GM23338 (cell line): ENCODE data around the gene SLC44A4. TPM values are rescaled to one million over a fixed set of nuclear protein-coding genes. Genes with fewer than 3 reads are reported as not detected.

ENCODE experiments used
- ATAC-seq: fragments of 200-7000 bp; cut with Tn5 transposase; 3 replicates; pipeline ENCODE4 v1.9.1; 2020
- DNase-seq: peaks from one replicate; pipeline ENCODE4 v3.0.0-alpha.2; 2015; ENCODE audit warnings: low spot score
- H2AFZ ChIP-seq: fragments of 200-600 bp; sonication (generic); 2 replicates; pipeline ENCODE4 v1.8.0; 2016; ENCODE audit warnings: antibody characterized with exemption, mild to moderate bottlenecking, moderate library complexity
- H3F3A ChIP-seq: fragments of 200-600 bp; sonication (generic); replicated peaks from 2 replicates; pipeline ENCODE4 v1.8.0; 2017; ENCODE audit warnings: antibody characterized with exemption, mixed run types, low read depth
- H3K27ac ChIP-seq: fragments of 200-600 bp; sonication (generic); 2 replicates; pipeline ENCODE4 v1.6.1; 2016; ENCODE audit warnings: low read depth
- H3K27me3 ChIP-seq: fragments of 200-600 bp; sonication (generic); 2 replicates; pipeline ENCODE4 v1.8.0; 2016; ENCODE audit warnings: mild to moderate bottlenecking, mixed run types, moderate library complexity; ENCODE audit not compliant: insufficient read depth
- H3K36me3 ChIP-seq: fragments of 200-600 bp; sonication (generic); 2 replicates; pipeline ENCODE4 v1.8.0; 2016; ENCODE audit warnings: mild to moderate bottlenecking; ENCODE audit not compliant: insufficient read depth
- H3K4me1 ChIP-seq: fragments of 200-600 bp; sonication (generic); 2 replicates; pipeline ENCODE4 v1.8.0; 2016; ENCODE audit warnings: mild to moderate bottlenecking, moderate library complexity; ENCODE audit not compliant: insufficient read depth
- H3K4me2 ChIP-seq: fragments of 200-600 bp; sonication (generic); 2 replicates; pipeline ENCODE4 v1.7.1; 2017; ENCODE audit warnings: mixed run types
- H3K4me3 ChIP-seq: fragments of 200-600 bp; sonication (generic); 2 replicates; pipeline ENCODE4 v1.6.1; 2016; ENCODE audit warnings: mixed run types
- H3K79me2 ChIP-seq: fragments of 200-600 bp; sonication (generic); replicated peaks from 2 replicates; pipeline ENCODE4 v1.8.0; 2017; ENCODE audit warnings: mild to moderate bottlenecking; ENCODE audit not compliant: insufficient read depth
- H3K9me2 ChIP-seq: fragments of 200-600 bp; sonication (generic); 2 replicates; pipeline ENCODE4 v1.8.0; 2017; ENCODE audit not compliant: insufficient read depth
- H4K20me1 ChIP-seq: fragments of 200-600 bp; sonication (generic); replicated peaks from 2 replicates; pipeline ENCODE4 v1.8.0; 2017; ENCODE audit warnings: mild to moderate bottlenecking; ENCODE audit not compliant: insufficient read depth
- H3K27ac Mint-ChIP-seq: 2 replicates; pipeline ENCODE4 v1.8.0; 2020; ENCODE audit warnings: inconsistent platforms, mild to moderate bottlenecking, moderate library complexity, mixed read lengths
- H3K27me3 Mint-ChIP-seq: 3 replicates; pipeline ENCODE4 v1.8.0; 2022; ENCODE audit warnings: low read depth, mild to moderate bottlenecking, moderate library complexity, mixed read lengths, inconsistent platforms; ENCODE audit not compliant: insufficient read depth, poor library complexity
- H3K36me3 Mint-ChIP-seq: 3 replicates; pipeline ENCODE4 v1.8.0; 2021; ENCODE audit warnings: low read depth, mild to moderate bottlenecking, inconsistent platforms, moderate library complexity, mixed read lengths
- H3K4me1 Mint-ChIP-seq: 3 replicates; pipeline ENCODE4 v1.8.0; 2020; ENCODE audit warnings: mild to moderate bottlenecking, inconsistent platforms, mixed read lengths
- H3K4me3 Mint-ChIP-seq: 3 replicates; pipeline ENCODE4 v1.8.0; 2021; ENCODE audit warnings: moderate library complexity, mild to moderate bottlenecking, inconsistent platforms, mixed read lengths
- H3K9me3 Mint-ChIP-seq: 3 replicates; pipeline ENCODE4 v1.8.0; 2020; ENCODE audit warnings: moderate library complexity, mild to moderate bottlenecking, inconsistent platforms, mixed read lengths
- CREB1 ChIP-seq: fragments of 250-450 bp; sonication (Bioruptor Pico); IDR thresholded peaks from 2 replicates; pipeline ENCODE4 v1.5.0; 2020; ENCODE audit warnings: low read depth, mild to moderate bottlenecking, moderate library complexity
- EZH2 ChIP-seq: fragments of 200-600 bp; sonication (generic); IDR thresholded peaks from one replicate; pipeline ENCODE4 v1.8.0; 2017; ENCODE audit warnings: antibody characterized with exemption, mild to moderate bottlenecking, low read depth; ENCODE audit not compliant: unreplicated experiment
- EZH2phosphoT487 ChIP-seq: fragments of 200-600 bp; sonication (generic); IDR thresholded peaks from one replicate; pipeline ENCODE4 v1.8.1; 2018; ENCODE audit warnings: antibody characterized with exemption; ENCODE audit not compliant: unreplicated experiment
- STAT1 ChIP-seq: IDR thresholded peaks from one replicate; pipeline ENCODE4 v1.6.1; 2016; ENCODE audit warnings: antibody characterized with exemption; ENCODE audit not compliant: unreplicated experiment
- ZNF114 ChIP-seq: fragments of 250-450 bp; sonication (Bioruptor Pico); IDR thresholded peaks from 2 replicates; pipeline ENCODE4 v1.5.0; 2020; ENCODE audit warnings: mild to moderate bottlenecking, moderate library complexity
- ZNF331 ChIP-seq: fragments of 250-450 bp; sonication (Bioruptor Pico); IDR thresholded peaks from 2 replicates; pipeline ENCODE4 v1.5.0; 2020; ENCODE audit warnings: low read depth, mild to moderate bottlenecking, moderate library complexity
- polyA plus RNA-seq: library from polyadenylated mRNA; unstranded; fragments of >200 nt; fragmentation: Nextera tagmentation; extraction: Ambion mirVana; gene quantifications from 2 replicates; pipeline ENCODE4 v1.2.1, GENCODE V29; 2016
- total RNA-seq: library from RNA; depleted of rRNA; stranded (reverse); fragments of >200 nt; shearing (Covaris generic); gene quantifications from 2 replicates; pipeline ENCODE4 v1.2.3, GENCODE V29; 2014
- TF ChIP-seq, protein P1 (sequence below): fragments of 250-450 bp; sonication (Bioruptor Pico); IDR thresholded peaks from 2 replicates; pipeline ENCODE4 v1.5.0; 2020; ENCODE audit warnings: mild to moderate bottlenecking, moderate library complexity
- TF ChIP-seq, protein P2 (sequence below), 2 experiments: fragments of 200-600 bp in 1 of 2; sonication (generic) in 1 of 2; conservative IDR thresholded peaks; 2 replicates each; pipeline versions ENCODE4 v1.5.1 to v1.6.1; 2016 to 2017; ENCODE audit warnings: antibody characterized with exemption in 2 of 2, low read depth in 2 of 2, mild to moderate bottlenecking in 2 of 2, moderate library complexity in 1 of 2
- TF ChIP-seq, protein P3 (sequence below): IDR thresholded peaks from one replicate; pipeline ENCODE4 v1.6.1; 2018; ENCODE audit warnings: antibody characterized with exemption; ENCODE audit not compliant: unreplicated experiment
- TF ChIP-seq, protein P4 (sequence below): IDR thresholded peaks from 2 replicates; pipeline ENCODE4 v1.6.1; 2016; ENCODE audit warnings: antibody characterized with exemption

The SLC44A4 gene
- total and polyA plus RNA-seq, 2 experiments from 2014 or later, result 1.1 to 3.7 TPM

DNA sequence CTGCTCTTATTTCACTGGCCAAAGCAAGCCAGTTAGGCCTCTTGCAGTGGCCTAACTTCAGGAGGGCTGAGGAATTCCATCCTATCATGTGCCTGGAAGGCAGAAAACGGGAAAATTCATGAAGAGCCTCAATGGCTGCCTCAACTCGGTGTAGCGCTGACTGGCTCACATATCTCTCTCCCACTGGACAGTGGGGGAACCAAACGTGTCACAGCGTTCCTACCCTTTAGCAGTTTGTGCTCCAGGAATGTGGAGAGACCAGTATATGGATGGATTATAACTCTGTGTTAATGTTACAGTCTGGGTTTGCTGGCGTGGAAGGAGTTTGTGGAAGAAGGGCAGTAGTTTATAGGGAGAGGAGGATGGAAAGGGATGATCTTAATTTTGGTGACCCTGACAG lies 37.0 kb upstream of the SLC44A4 start:
- Histone ChIP-seq H3K36me3 (no peaks in the 10 kb centered on the region), H4K20me1 (no peaks in the 10 kb centered on the region), H3K27me3 (no peaks in the 10 kb centered on the region), H3K79me2 (no peaks in the 10 kb centered on the region), H3K4me1 (no peaks in the 10 kb centered on the region), H3K9me2 (no peaks in the 10 kb centered on the region), H3F3A (no peaks in the 10 kb centered on the region), H3K4me2 (no peak overlapping the region), H2AFZ (peak overlapping the region; percentile 64; the same call in 1 of the 2 replicates), H3K27ac (no peak overlapping the region), H3K4me3 (no peak overlapping the region)
- no peaks in the 10 kb centered on the region for H3K36me3 Mint-ChIP-seq
- no peak overlapping the region for H3K27ac Mint-ChIP-seq
- H3K4me1 Mint-ChIP-seq, result no peaks in the 10 kb centered on the region
- TF ChIP-seq, protein P1, sequence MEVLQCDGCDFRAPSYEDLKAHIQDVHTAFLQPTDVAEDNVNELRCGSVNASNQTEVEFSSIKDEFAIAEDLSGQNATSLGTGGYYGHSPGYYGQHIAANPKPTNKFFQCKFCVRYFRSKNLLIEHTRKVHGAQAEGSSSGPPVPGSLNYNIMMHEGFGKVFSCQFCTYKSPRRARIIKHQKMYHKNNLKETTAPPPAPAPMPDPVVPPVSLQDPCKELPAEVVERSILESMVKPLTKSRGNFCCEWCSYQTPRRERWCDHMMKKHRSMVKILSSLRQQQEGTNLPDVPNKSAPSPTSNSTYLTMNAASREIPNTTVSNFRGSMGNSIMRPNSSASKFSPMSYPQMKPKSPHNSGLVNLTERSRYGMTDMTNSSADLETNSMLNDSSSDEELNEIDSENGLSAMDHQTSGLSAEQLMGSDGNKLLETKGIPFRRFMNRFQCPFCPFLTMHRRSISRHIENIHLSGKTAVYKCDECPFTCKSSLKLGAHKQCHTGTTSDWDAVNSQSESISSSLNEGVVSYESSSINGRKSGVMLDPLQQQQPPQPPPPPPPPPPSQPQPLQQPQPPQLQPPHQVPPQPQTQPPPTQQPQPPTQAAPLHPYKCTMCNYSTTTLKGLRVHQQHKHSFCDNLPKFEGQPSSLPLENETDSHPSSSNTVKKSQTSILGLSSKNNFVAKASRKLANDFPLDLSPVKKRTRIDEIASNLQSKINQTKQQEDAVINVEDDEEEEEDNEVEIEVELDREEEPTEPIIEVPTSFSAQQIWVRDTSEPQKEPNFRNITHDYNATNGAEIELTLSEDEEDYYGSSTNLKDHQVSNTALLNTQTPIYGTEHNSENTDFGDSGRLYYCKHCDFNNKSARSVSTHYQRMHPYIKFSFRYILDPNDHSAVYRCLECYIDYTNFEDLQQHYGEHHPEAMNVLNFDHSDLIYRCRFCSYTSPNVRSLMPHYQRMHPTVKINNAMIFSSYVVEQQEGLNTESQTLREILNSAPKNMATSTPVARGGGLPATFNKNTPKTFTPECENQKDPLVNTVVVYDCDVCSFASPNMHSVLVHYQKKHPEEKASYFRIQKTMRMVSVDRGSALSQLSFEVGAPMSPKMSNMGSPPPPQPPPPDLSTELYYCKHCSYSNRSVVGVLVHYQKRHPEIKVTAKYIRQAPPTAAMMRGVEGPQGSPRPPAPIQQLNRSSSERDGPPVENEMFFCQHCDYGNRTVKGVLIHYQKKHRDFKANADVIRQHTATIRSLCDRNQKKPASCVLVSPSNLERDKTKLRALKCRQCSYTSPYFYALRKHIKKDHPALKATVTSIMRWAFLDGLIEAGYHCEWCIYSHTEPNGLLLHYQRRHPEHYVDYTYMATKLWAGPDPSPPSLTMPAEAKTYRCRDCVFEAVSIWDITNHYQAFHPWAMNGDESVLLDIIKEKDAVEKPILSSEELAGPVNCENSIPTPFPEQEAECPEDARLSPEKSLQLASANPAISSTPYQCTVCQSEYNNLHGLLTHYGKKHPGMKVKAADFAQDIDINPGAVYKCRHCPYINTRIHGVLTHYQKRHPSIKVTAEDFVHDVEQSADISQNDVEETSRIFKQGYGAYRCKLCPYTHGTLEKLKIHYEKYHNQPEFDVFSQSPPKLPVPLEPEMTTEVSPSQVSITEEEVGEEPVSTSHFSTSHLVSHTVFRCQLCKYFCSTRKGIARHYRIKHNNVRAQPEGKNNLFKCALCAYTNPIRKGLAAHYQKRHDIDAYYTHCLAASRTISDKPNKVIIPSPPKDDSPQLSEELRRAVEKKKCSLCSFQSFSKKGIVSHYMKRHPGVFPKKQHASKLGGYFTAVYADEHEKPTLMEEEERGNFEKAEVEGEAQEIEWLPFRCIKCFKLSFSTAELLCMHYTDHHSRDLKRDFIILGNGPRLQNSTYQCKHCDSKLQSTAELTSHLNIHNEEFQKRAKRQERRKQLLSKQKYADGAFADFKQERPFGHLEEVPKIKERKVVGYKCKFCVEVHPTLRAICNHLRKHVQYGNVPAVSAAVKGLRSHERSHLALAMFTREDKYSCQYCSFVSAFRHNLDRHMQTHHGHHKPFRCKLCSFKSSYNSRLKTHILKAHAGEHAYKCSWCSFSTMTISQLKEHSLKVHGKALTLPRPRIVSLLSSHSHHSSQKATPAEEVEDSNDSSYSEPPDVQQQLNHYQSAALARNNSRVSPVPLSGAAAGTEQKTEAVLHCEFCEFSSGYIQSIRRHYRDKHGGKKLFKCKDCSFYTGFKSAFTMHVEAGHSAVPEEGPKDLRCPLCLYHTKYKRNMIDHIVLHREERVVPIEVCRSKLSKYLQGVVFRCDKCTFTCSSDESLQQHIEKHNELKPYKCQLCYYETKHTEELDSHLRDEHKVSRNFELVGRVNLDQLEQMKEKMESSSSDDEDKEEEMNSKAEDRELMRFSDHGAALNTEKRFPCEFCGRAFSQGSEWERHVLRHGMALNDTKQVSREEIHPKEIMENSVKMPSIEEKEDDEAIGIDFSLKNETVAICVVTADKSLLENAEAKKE (CRISPR knock-in tag), result no peak
- TF ChIP-seq ZNF114 (no peak), CREB1 (no peak), STAT1 (no peak), EZH2 (no peak), ZNF331 (CRISPR knock-in tag) (no peak), EZH2phosphoT487 (no peak)
- TF ChIP-seq, protein P2, sequence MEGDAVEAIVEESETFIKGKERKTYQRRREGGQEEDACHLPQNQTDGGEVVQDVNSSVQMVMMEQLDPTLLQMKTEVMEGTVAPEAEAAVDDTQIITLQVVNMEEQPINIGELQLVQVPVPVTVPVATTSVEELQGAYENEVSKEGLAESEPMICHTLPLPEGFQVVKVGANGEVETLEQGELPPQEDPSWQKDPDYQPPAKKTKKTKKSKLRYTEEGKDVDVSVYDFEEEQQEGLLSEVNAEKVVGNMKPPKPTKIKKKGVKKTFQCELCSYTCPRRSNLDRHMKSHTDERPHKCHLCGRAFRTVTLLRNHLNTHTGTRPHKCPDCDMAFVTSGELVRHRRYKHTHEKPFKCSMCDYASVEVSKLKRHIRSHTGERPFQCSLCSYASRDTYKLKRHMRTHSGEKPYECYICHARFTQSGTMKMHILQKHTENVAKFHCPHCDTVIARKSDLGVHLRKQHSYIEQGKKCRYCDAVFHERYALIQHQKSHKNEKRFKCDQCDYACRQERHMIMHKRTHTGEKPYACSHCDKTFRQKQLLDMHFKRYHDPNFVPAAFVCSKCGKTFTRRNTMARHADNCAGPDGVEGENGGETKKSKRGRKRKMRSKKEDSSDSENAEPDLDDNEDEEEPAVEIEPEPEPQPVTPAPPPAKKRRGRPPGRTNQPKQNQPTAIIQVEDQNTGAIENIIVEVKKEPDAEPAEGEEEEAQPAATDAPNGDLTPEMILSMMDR (conservative IDR thresholded peaks at IDR 0.05; ENCODE audit: low read depth in 2 of 2), result no peak
- TF ChIP-seq, protein P3, sequence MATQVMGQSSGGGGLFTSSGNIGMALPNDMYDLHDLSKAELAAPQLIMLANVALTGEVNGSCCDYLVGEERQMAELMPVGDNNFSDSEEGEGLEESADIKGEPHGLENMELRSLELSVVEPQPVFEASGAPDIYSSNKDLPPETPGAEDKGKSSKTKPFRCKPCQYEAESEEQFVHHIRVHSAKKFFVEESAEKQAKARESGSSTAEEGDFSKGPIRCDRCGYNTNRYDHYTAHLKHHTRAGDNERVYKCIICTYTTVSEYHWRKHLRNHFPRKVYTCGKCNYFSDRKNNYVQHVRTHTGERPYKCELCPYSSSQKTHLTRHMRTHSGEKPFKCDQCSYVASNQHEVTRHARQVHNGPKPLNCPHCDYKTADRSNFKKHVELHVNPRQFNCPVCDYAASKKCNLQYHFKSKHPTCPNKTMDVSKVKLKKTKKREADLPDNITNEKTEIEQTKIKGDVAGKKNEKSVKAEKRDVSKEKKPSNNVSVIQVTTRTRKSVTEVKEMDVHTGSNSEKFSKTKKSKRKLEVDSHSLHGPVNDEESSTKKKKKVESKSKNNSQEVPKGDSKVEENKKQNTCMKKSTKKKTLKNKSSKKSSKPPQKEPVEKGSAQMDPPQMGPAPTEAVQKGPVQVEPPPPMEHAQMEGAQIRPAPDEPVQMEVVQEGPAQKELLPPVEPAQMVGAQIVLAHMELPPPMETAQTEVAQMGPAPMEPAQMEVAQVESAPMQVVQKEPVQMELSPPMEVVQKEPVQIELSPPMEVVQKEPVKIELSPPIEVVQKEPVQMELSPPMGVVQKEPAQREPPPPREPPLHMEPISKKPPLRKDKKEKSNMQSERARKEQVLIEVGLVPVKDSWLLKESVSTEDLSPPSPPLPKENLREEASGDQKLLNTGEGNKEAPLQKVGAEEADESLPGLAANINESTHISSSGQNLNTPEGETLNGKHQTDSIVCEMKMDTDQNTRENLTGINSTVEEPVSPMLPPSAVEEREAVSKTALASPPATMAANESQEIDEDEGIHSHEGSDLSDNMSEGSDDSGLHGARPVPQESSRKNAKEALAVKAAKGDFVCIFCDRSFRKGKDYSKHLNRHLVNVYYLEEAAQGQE, result no peak
- TF ChIP-seq, protein P4, sequence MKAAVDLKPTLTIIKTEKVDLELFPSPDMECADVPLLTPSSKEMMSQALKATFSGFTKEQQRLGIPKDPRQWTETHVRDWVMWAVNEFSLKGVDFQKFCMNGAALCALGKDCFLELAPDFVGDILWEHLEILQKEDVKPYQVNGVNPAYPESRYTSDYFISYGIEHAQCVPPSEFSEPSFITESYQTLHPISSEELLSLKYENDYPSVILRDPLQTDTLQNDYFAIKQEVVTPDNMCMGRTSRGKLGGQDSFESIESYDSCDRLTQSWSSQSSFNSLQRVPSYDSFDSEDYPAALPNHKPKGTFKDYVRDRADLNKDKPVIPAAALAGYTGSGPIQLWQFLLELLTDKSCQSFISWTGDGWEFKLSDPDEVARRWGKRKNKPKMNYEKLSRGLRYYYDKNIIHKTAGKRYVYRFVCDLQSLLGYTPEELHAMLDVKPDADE, result no peak
- no peaks in the 10 kb centered on the region for H3K9me3 Mint-ChIP-seq
- peaks cover 4% of the 10 kb centered on the region for H3K27me3 Mint-ChIP-seq
- H3K4me3 Mint-ChIP-seq, result no peak overlapping the region
- ATAC-seq (no peak), DNase-seq (no peak)
